HAP-1 (cell line): ENCODE measurements around the gene CELA1.

Experiments
- DNase-seq, 2 experiments: peaks; one replicate each; pipeline ENCODE4 v3.0.0-alpha.2; 2016 to 2020; ENCODE audit warnings: low spot score in 2 of 2
- H3K27me3 ChIP-seq: fragments of 250-450 bp; sonication (Bioruptor Pico); 2 replicates; pipeline ENCODE4 v1.5.1; 2020; ENCODE audit warnings: low read depth, mild to moderate bottlenecking, moderate library complexity
- H3K36me3 ChIP-seq: fragments of 250-450 bp; sonication (Bioruptor Pico); replicated peaks from 2 replicates; pipeline ENCODE4 v1.5.1; 2020; ENCODE audit warnings: mild to moderate bottlenecking
- H3K4me1 ChIP-seq: fragments of 250-450 bp; sonication (Bioruptor Pico); 2 replicates; pipeline ENCODE4 v1.5.1; 2020; ENCODE audit warnings: mild to moderate bottlenecking
- H3K4me3 ChIP-seq: fragments of 250-450 bp; sonication (Bioruptor Pico); 2 replicates; pipeline ENCODE4 v1.5.1; 2020; ENCODE audit warnings: mild to moderate bottlenecking, moderate library complexity
- H3K9me3 ChIP-seq: fragments of 250-450 bp; sonication (Bioruptor Pico); 2 replicates; pipeline ENCODE4 v1.5.1; 2020; ENCODE audit warnings: mild to moderate bottlenecking, moderate library complexity
- in situ Hi-C: fragments of 300-500 bp; cut with MboI; formaldehyde crosslinking; loops from 3 replicates; pipeline ENCODE4 v1.14.3; 2020; ENCODE audit warnings: low sequenced_read_pairs, inconsistent platforms, mixed read lengths

CELA1 gene

DNA sequence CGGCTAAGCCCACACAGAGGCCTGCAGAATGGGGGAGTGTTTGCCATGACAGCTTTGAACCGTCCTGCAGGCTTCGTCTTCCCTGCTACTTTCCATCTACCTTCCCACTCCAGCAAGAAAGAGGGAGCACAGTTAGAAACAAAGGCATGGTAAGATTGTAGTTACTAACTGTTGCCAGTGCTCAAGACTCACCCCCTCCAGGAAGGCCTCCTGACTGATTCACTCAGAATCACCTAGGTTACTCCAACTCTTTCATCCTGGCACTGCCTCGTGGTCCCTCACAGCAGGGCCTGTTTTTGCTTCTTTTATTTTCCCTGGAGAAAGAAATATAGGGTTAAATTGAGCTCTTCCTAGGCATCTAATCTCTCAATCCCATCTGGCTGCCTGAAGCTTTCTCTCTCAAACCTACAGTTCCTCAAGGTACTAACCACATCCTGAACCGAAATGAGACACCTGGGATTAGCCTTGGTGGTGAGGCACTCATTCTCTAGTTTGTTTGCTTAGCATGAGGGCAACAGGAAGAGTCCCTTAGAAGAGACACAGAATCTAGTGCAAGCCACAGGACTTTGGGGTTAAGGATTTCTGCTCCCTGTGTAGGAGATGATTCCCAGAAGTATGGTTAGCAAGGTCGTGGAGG, 36.9 kb upstream of the CELA1 start:
- H3K4me1 ChIP-seq, result peaks cover 14% of the 10 kb centered on the region
- in situ Hi-C loops, result no loop called here
- H3K9me3 ChIP-seq, result no peaks in the 10 kb centered on the region
- H3K4me3 ChIP-seq, result no peak overlapping the region
- no peak for DNase-seq
- no peaks in the 10 kb centered on the region for H3K36me3 ChIP-seq
- peaks cover 15% of the 10 kb centered on the region for H3K27me3 ChIP-seq

DNA sequence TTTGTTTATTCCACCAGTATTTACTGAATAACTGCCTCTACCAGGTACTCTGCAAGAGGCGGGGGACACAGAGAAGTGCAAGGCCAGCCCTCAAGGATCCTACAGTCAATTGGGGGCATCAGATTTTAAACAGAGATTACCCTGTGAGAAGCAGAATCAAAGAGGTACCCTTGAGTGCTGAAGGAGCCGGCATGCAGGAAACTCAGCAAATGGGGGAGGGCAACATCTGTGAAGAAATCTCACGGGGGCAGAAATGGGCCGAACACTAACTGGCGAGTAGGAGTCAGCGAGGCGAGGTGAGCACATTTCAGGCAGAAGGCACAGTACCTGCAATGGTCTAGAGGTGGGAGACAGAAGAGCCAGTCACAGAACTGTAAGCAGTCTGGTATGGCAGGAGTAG, 35.7 kb upstream of the CELA1 start:
- H3K27me3 ChIP-seq, result peaks cover 15% of the 10 kb centered on the region
- H3K4me1 ChIP-seq, result peaks cover 14% of the 10 kb centered on the region
- no peaks in the 10 kb centered on the region for H3K36me3 ChIP-seq
- no peak for DNase-seq
- no peak overlapping the region for H3K4me3 ChIP-seq
- no peaks in the 10 kb centered on the region for H3K9me3 ChIP-seq
- in situ Hi-C loops, result no loop called here

DNA sequence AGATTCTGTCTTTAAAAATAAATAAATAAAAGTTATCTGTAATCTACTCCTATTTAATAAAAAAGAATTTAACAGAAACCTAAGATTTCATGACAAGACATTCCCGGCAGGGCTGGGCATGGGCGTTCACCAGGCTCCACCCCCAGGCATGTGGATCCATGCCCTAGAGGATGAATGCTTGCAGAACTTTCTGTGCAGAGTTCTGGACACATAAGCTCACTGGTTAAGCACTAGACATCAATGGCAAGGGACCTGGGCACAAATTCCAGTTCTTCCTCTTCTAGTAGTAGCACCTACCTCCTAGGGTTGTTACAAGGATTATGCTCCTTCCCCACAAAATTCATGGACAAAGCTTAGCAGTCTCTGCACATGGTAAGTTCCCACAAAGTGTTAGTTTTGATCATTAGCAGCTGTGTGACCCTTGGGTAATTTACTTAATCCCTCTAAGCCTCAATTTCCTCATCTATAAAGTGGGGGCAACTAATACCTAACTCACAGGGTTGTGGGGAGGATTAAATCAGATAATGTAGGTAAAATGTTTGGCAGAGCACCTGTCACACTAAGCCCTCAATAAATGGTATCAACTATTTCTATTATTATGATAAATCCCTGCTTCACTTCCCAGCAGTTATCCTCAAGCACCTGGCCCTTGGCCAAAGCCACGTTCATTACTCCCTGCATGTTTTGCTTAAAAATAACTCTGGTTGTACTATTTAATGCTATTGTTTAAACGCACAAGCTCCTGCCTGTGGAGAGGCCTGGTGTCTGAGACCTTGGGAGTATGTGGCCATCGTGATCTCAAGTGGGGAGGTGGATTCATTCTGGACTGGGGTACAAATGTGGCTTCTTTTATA, 35.0 kb upstream of the CELA1 start:
- H3K4me1 ChIP-seq, result peaks cover 14% of the 10 kb centered on the region
- no peaks in the 10 kb centered on the region for H3K9me3 ChIP-seq
- peaks cover 15% of the 10 kb centered on the region for H3K27me3 ChIP-seq
- H3K36me3 ChIP-seq, result no peaks in the 10 kb centered on the region
- H3K4me3 ChIP-seq, result no peak overlapping the region
- peak; percentile 80 to 82 for DNase-seq
- in situ Hi-C loops, result no loop called here

DNA sequence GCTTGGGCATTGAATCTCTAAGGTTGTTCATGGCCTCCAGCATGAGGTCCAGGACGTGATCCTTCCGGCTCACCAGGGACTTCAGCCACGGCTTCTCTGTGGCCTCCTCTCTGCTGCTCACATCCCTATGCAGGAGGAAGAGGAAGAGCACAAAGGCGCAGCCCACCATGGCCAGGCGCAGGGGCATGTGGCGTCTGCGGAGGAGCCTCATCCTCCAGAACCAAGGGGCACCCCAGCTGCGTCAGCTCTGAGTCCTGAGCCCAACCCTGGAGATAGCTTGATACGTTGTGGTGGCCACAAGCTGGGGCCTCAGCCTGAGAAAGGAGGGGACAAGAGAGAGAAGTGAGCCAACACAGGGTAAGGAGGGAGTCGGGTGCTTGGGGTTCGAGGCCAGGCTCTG, 33.1 kb upstream of the CELA1 start:
- Histone ChIP-seq H3K27me3 (peaks cover 10% of the 10 kb centered on the region), H3K36me3 (no peaks in the 10 kb centered on the region), H3K4me1 (peaks cover 14% of the 10 kb centered on the region), H3K9me3 (no peaks in the 10 kb centered on the region), H3K4me3 (no peak overlapping the region)
- DNase-seq, result no peak
- in situ Hi-C loops, result no loop called here

DNA sequence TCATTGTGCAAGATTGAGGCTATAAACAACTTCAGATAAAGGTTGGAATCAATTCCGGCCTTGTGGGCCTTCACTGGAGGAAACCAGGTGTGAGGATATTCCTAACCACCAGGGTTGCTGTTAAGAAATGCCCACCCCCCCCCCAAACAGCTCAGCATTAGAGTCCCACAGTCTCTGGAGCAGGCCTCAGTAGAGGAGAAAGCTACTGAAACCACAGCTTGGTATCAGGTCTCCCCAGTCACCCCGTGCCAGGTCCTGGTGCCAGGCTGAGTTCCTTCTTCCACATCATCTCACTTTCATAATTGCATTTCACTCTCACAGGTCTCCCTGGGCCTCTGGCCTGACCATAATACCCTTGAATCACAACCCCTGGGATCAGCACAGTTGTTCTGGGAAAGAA, 32.3 kb upstream of the CELA1 start:
- DNase-seq, result no peak
- no peaks in the 10 kb centered on the region for H3K9me3 ChIP-seq
- in situ Hi-C loops, result no loop called here
- H3K36me3 ChIP-seq, result no peaks in the 10 kb centered on the region
- peaks cover 14% of the 10 kb centered on the region for H3K4me1 ChIP-seq
- peaks cover 10% of the 10 kb centered on the region for H3K27me3 ChIP-seq
- no peak overlapping the region for H3K4me3 ChIP-seq

DNA sequence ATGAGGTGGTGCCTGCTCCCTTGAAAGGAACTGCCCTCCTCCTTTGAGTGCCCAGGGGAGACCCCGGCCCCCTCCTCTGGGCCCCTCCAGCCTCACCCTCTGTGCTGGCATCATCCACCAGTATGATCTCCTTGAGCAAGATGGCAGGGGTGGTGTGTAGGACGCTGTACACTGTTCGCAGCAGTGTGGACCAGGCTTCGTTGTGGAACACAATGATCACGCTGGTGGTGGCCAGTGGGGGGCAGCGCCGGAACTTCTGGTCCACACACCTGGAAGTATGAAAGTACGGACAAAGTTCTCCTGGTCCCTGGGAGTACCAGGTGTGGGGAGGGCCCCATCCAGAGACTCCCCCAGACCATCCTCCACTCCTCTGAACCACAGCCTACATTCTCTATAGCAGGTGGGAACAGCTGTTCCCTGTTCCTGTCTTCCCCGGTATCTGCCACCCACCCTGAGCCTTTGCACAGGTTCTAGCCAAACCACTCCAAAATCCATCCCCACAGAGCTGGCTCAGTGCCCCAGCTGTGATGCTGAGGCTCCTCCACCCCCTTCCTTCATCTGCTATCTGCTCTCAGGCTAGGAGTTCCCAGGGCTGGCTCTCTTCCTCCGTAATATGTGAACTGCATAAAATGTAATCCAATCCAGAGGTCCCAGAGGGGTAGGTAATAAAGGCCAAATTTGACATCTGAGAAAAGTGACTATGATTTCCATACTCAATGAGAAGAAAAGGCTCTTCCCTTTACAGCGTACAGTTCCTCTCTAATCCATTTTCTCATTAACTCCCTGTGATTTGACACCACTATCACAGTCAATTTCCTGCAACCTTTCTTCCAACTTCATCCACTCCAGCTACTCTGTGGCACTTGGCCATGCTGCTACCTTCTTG, 30.9 kb upstream of the CELA1 start:
- in situ Hi-C loops, result no loop called here
- DNase-seq, result no peak
- Histone ChIP-seq H3K36me3 (no peaks in the 10 kb centered on the region), H3K9me3 (no peaks in the 10 kb centered on the region), H3K27me3 (peaks cover 7% of the 10 kb centered on the region), H3K4me1 (peaks cover 14% of the 10 kb centered on the region), H3K4me3 (no peak overlapping the region)

DNA sequence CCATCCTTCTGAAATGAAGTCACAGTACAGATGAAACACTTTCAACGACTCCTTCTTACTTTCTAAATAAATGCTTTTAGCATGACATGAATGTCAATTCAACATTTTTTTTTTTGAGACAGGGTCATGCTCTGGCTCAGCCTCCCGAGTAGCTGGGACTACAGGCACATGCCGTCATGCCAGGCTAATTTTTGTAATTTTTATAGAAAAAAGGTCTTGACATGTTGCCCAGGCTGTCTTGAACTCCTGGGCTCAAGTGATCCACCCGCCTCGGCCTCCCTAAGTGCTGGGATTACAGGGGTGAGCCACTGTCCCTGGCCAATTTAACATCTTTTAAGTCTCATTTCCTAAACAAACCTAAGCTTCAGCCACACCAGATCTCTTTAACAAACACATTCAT, 28.4 kb upstream of the CELA1 start:
- H3K9me3 ChIP-seq, result no peaks in the 10 kb centered on the region
- 0 out of 2 replicates have a peak, but pooled peaks cover 3% of the 10 kb centered on the region for H3K36me3 ChIP-seq
- no peak for DNase-seq
- H3K27me3 ChIP-seq, result peaks cover 3% of the 10 kb centered on the region; the same call in 1 of the 2 replicates
- in situ Hi-C loops, result no loop called here
- peaks cover 9% of the 10 kb centered on the region; the same call in 1 of the 2 replicates for H3K4me1 ChIP-seq
- H3K4me3 ChIP-seq, result no peak overlapping the region

DNA sequence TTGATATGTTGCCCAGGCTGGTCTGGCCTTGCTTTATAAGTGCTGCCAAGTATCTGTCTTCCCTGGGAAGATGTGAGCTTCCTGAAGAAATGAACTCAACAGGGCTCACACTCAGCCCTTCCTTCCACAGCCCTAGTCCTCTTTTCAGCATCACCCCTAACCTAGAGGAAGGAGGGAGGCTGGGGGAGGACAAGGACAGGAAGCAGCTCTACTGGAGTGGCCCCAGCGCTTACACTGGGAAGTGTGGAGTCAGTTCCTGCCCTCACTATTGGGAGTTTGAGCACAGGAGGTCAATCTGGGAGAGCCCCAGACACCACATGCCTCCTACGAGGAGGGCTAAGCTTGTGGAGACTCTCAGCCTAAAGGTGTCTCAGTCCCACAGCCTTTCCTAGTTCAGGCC, 27.9 kb upstream of the CELA1 start:
- Histone ChIP-seq H3K4me1 (peaks cover 9% of the 10 kb centered on the region; the same call in 1 of the 2 replicates), H3K4me3 (no peak overlapping the region), H3K27me3 (no peaks in the 10 kb centered on the region; the same call in 1 of the 2 replicates), H3K36me3 (0 out of 2 replicates have a peak, but pooled peaks cover 3% of the 10 kb centered on the region), H3K9me3 (no peaks in the 10 kb centered on the region)
- in situ Hi-C loops, result no loop called here
- no peak for DNase-seq

DNA sequence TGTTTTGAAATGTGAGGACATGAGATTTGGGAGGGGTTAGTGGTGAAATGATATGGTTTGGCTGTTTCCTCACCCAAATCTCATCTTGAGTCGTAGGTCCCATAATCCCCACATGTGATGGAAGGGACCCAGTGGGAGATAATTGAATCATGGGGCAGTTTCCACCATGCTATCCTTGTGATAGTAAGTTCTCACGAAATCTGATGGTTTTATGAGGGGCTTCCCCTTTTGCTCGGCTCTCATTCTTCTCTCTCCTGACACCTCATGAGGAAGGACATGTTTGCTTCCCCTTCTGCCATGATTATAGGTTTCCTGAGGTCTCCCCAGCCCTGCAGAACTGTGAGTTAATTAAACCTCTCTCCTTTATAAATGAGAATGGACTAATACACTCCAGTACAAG, 26.7 kb upstream of the CELA1 start:
- in situ Hi-C loops, result no loop called here
- 0 out of 2 replicates have a peak, but pooled peaks cover 3% of the 10 kb centered on the region for H3K36me3 ChIP-seq
- no peak overlapping the region for H3K4me3 ChIP-seq
- no peaks in the 10 kb centered on the region for H3K9me3 ChIP-seq
- H3K27me3 ChIP-seq, result no peaks in the 10 kb centered on the region
- H3K4me1 ChIP-seq, result peaks cover 9% of the 10 kb centered on the region; the same call in 1 of the 2 replicates
- no peak for DNase-seq

DNA sequence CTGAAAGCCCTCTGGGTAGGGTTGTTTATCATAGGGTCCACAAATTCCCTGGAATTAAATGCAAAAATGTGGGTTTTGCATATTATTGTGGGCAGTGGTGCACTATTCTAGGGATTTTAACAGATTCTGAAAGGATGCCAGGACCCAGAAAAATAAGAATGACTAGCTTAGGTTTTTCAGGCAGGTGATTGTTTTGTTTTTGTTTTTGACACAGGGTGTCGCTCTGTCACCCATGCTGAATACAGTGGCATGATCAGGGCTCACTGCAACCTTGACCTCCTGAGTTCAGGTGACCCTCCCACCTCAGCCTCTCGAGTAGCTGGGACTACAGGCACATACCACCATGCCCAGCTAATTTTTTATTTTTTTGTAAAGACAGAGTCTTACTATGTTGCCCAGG, 25.5 kb upstream of the CELA1 start:
- Histone ChIP-seq H3K9me3 (no peaks in the 10 kb centered on the region), H3K4me3 (no peak overlapping the region), H3K4me1 (peaks cover 9% of the 10 kb centered on the region; the same call in 1 of the 2 replicates), H3K36me3 (0 out of 2 replicates have a peak, but pooled peaks cover 3% of the 10 kb centered on the region), H3K27me3 (no peaks in the 10 kb centered on the region)
- no peak for DNase-seq
- in situ Hi-C loops, result no loop called here

DNA sequence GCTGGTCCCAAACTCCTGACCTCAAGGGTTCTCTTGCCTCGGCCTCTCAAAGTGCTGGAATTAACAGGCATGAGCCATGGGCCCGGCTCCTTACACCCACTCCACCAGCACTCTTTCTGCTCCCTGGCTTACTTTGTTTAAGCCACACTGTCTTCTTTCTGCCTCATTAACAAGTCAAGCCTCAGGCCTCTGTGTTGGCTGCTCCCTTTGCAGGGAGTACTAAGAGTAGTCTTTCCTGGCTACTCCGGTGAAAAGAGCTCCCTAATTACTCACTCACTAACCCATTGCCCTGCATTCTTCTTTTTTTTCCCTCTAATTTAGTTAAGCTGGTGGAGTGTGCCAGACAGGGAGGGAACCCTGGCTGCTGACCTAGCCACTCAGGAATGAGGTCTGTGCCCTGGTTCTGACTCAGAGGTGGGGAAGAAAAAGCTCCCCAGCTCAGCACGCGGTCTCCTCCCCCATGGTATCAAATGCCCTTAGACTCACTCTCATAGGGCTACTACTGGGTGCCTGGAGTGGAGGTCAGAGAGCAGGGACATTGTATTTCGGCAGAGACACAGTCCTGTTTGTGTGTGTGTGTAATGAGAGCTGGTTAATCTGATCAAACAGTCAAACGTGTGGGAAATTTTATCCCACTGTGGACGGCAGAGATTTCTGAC, 24.9 kb upstream of the CELA1 start:
- DNase-seq, result peak; percentile 34 to 60
- H3K4me1 ChIP-seq, result peaks cover 9% of the 10 kb centered on the region; the same call in 1 of the 2 replicates
- H3K4me3 ChIP-seq, result no peak overlapping the region
- H3K9me3 ChIP-seq, result no peaks in the 10 kb centered on the region
- in situ Hi-C loops, result no loop called here
- no peaks in the 10 kb centered on the region for H3K27me3 ChIP-seq
- H3K36me3 ChIP-seq, result 0 out of 2 replicates have a peak, but pooled peaks cover 3% of the 10 kb centered on the region

DNA sequence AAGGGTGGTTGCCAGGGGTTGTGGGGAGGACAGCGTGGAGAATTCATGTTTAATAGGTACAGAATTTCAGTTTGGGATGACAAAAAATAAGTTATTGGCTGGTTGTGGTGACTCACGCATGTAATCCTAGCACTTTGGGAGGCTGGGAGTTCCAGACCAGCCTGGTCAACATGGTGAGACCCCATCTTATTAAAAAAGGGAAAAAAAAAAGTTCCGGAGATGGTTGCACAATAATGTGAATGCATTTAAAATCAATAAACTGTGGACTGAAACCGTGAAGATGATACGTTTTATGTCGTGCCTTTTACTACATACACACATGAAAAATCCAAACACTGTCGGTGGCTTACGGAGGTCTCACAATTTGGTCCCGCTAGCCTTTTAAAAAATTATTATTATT, 24.2 kb upstream of the CELA1 start:
- no peak for DNase-seq
- Histone ChIP-seq H3K4me1 (peaks cover 9% of the 10 kb centered on the region; the same call in 1 of the 2 replicates), H3K27me3 (no peaks in the 10 kb centered on the region), H3K4me3 (no peak overlapping the region), H3K9me3 (no peaks in the 10 kb centered on the region), H3K36me3 (0 out of 2 replicates have a peak, but pooled peaks cover 3% of the 10 kb centered on the region)
- in situ Hi-C loops, result no loop called here

DNA sequence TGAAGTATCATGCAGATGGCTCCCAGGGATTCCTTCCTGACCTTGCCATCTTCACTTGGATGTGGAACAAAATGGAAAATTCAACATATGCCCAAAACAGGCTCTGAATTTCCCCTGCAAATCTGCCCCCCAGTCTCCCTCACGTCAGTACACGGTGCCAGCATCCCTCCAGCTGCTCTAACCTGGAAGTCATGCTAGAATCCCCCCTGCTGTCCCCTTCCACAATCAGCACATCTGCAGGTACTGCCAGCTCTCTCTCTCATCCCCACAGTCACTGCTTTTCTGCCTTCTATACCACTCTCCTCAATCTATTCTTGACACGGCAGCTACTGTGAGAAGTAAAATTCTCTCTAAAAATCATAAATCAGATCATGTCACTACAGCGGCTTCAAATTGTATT, 23.1 kb upstream of the CELA1 start:
- H3K4me1 ChIP-seq, result peaks cover 9% of the 10 kb centered on the region; the same call in 1 of the 2 replicates
- H3K36me3 ChIP-seq, result 0 out of 2 replicates have a peak, but pooled peaks cover 3% of the 10 kb centered on the region
- DNase-seq, result no peak
- in situ Hi-C loops, result no loop called here
- H3K9me3 ChIP-seq, result no peaks in the 10 kb centered on the region
- no peaks in the 10 kb centered on the region for H3K27me3 ChIP-seq
- H3K4me3 ChIP-seq, result no peak overlapping the region
